ENCODE results near the gene TTPAL. TPM values are rescaled to one million over a fixed set of nuclear protein-coding genes. Genes with fewer than 3 reads are reported as not detected.
A peak's percentile ranks its signal among the peaks of the same experiment; 100 is the strongest.

TTPAL gene
- total and polyA plus RNA-seq, 2 of the 4 experiments (the other 2 are of a cell fraction) = 8.2 to 18.1 TPM

- Histone ChIP-seq H3K9ac (ENCODE audit: low read depth, low read length) (no peak overlapping the region), H2AFZ (replicated peaks; ENCODE audit: low read length, poor library complexity) (no peak overlapping the region), H3K4me3 (ENCODE audit: insufficient read depth, low read depth, low read length) (no peak overlapping the region), H3K56ac (ENCODE audit: extremely low read depth, insufficient read depth, low read length) (no peak overlapping the region), H3K18ac (ENCODE audit: low read depth, low read length) (no peak overlapping the region), H3K4me2 (ENCODE audit: low read depth, low read length) (no peak overlapping the region), H3K27ac (ENCODE audit: insufficient read depth, low read length) (no peak overlapping the region), H3K27me3 (ENCODE audit: control insufficient read depth, insufficient read depth, low read length) (no peaks in the 10 kb centered on the region), H3K4ac (ENCODE audit: low read depth, low read length) (no peak overlapping the region), H4K8ac (ENCODE audit: low read depth in 2 of 2, low read length in 2 of 2) (no peak overlapping the region), H4K5ac (ENCODE audit: low read depth, low read length) (no peak overlapping the region), H4K20me1 (ENCODE audit: insufficient read depth, low read length) (no peaks in the 10 kb centered on the region), H2AK9ac (replicated peaks; ENCODE audit: low read depth, low read length, poor library complexity) (no peak overlapping the region), H3K23ac (ENCODE audit: low read depth, low read length) (peak overlapping the region; percentile 74; the same call in 1 of the 2 replicates), H2BK5ac (ENCODE audit: low read depth, low read length, poor library complexity, severe bottlenecking) (no peak overlapping the region), H3K14ac (replicated peaks; ENCODE audit: low read depth, low read length) (0 out of 2 replicates have a peak overlapping the region, but pooled peaks have one; percentile 2), H2BK20ac (ENCODE audit: low read depth, low read length) (0 out of 2 replicates have a peak overlapping the region, but pooled peaks have one; percentile 63), H3K36me3 (ENCODE audit: control insufficient read depth, insufficient read depth, low read length) (no peaks in the 10 kb centered on the region), H3K79me1 (ENCODE audit: low read depth in 1 of 2, low read length in 2 of 2) (peaks cover 7 to 21% of the 10 kb centered on the region in 2 experiments; a peak in 3 of 4 replicates), H3K9me1 (ENCODE audit: insufficient read depth, low read length) (no peaks in the 10 kb centered on the region), H4K91ac (ENCODE audit: insufficient read depth, low read depth, low read length) (no peak overlapping the region), H2BK15ac (ENCODE audit: low read depth, low read length) (no peak overlapping the region; the same call in 2 of the 3 replicates), H2AK5ac (ENCODE audit: low read depth, low read length) (no peak overlapping the region), H2BK120ac (ENCODE audit: low read depth, low read length) (no peak overlapping the region), H3K4me1 (ENCODE audit: control insufficient read depth, insufficient read depth, low read length) (no peaks in the 10 kb centered on the region; the same call in 1 of the 2 replicates), H3K9me3 (ENCODE audit: control insufficient read depth, insufficient read depth, low read length) (no peaks in the 10 kb centered on the region)
- dilution Hi-C loops (cut with HindIII; ENCODE audit: low sequenced_read_pairs, unreplicated experiment) = no loop called here
- intact Hi-C loops (cut with micrococcal nuclease) = no loop called here
- CTCF ChIA-PET = interaction anchor here (0.7 kb wide), 2 partner anchors 10 to 35 kb away, joined by 3 read pairs; no protein-coding TSS in a partner anchor
- TF ChIP-seq CHD1 (IDR thresholded peaks at IDR 0.05; ENCODE audit: low read depth, low read length) (no peak), CEBPB (IDR thresholded peaks at IDR 0.05; ENCODE audit: low read depth, low read length) (no peak), ELK1 (IDR thresholded peaks at IDR 0.05; ENCODE audit: borderline replicate concordance, low read depth, low read length) (no peak), POLR2A (IDR thresholded peaks at IDR 0.05; ENCODE audit: low read depth, low read length) (no peak), RCOR1 (IDR thresholded peaks at IDR 0.05; ENCODE audit: insufficient replicate concordance, low read length) (no peak), USF2 (IDR thresholded peaks at IDR 0.05; ENCODE audit: low read depth, low read length) (no peak), MXI1 (IDR thresholded peaks at IDR 0.05; ENCODE audit: borderline replicate concordance, low read depth, low read length) (no peak), MAZ (IDR thresholded peaks at IDR 0.05; ENCODE audit: borderline replicate concordance, low read depth, low read length) (no peak), CTCF (conservative IDR thresholded peaks at IDR 0.05; ENCODE audit: low read depth, low read length) (no peak), NFE2L2 (IDR thresholded peaks at IDR 0.05; ENCODE audit: low read depth, low read length) (no peak), BHLHE40 (IDR thresholded peaks at IDR 0.05; ENCODE audit: low read depth, low read length) (no peak), FOS (IDR thresholded peaks at IDR 0.05; ENCODE audit: low read depth, low read length) (no peak), MAFK (IDR thresholded peaks at IDR 0.05; ENCODE audit: low read depth, low read length) (no peak), RFX5 (IDR thresholded peaks at IDR 0.05; ENCODE audit: low read depth, low read length) (no peak)
- BruUV-seq (replicated peaks) = no TSS peak
- POLR2A ChIA-PET (ENCODE audit: unreplicated experiment) = no interaction called here
- 60% methylated on average over 2 of the region's 4 CpGs; no CpG with 5 or more reads in 1 of the 2 experiments for WGBS, 2 experiments (ENCODE audit: extremely low coverage in 2 of 2, insufficient read length in 1 of 2)
- ATAC-seq (ENCODE audit: low read depth) (no peak), DNase-seq (no peak)
- in situ Hi-C loops (cut with MboI; ENCODE audit: low sequenced_read_pairs) = no loop called here
Measured at GRCh38 chr20:44541992-44542391, 66.3 kb downstream of the TTPAL start.

Data from IMR-90 (cell line).